Activated naive CD8-positive, alpha-beta T cell treated with anti-CD3 and anti-CD28 coated beads for 36 hours (primary cell): ENCODE results near the gene PHLPP1. TPM values are rescaled to one million over a fixed set of nuclear protein-coding genes. Genes with fewer than 3 reads are reported as not detected.
"Not testable (repeated sequence)": the region's sequence is repeated elsewhere in the genome, so short reads cannot be mapped to it uniquely, and the experiment has no call there.

Experiments used
- DNase-seq: peaks from one replicate; pipeline ENCODE4 v3.0.0; 2021
- H3K27ac Mint-ChIP-seq: one replicate; pipeline ENCODE4 v1.8.0; 2022; ENCODE audit warnings: mild to moderate bottlenecking, moderate library complexity, mixed read lengths
- H3K27me3 Mint-ChIP-seq: one replicate; pipeline ENCODE4 v1.8.0; 2022; ENCODE audit warnings: mild to moderate bottlenecking, mixed read lengths
- H3K36me3 Mint-ChIP-seq: one replicate; pipeline ENCODE4 v1.8.0; 2021; ENCODE audit warnings: mild to moderate bottlenecking, mixed read lengths
- H3K4me1 Mint-ChIP-seq: one replicate; pipeline ENCODE4 v1.8.0; 2021; ENCODE audit warnings: mixed read lengths
- H3K4me3 Mint-ChIP-seq: one replicate; pipeline ENCODE4 v1.8.0; 2022; ENCODE audit warnings: mild to moderate bottlenecking, moderate library complexity, mixed read lengths
- H3K9me3 Mint-ChIP-seq: one replicate; pipeline ENCODE4 v1.8.0; 2022; ENCODE audit warnings: mixed read lengths
- total RNA-seq, 2 experiments: library from RNA; stranded (reverse); gene quantifications; one replicate each; pipeline ENCODE4 v1.2.3, GENCODE V29; 2021

Gene PHLPP1
- total RNA-seq, 2 experiments from 2014 or later = 10.4 to 11.4 TPM

DNA sequence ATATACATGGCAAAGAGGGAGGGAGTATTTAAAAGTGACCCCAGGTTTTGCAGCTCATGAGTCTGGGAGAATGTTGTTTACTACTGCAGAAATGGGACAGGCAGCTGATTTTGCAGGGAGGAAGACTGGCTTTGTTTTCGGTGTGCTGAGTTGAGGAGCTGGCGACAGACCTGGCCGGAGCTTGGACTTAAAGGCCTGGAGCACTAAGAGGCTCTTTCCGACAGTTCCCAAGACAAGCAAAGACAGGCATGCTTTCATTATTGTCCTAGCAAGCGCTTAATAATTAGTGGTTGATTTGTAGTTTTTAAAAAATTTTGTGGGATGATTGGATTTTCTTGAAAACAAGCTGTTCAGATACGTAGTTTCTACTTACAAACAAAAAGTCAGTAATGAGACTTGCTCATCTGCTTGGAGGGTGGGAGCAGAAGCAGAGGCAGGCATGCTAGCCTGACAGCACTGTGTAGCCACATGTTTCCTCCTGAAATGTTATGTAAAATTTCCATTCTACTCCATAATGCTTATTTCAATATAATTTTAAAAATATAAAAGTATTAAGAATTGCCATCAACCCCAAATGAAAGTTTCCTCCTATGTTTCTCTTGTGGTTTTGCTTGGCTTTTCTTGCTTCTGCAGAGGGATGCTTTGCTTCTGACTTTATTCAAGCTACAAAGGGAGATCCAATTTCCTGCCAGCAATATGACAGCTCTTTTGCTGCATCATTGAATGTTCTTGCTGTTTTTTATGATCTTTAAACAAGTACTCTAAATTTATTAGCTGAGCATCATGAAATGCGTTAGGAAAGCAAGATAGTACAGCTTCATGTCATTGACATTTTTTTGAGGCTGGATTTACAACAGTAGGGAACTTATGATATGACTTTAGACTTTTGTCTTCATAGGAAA, 75.8 kb downstream of the PHLPP1 start:
- H3K4me1 Mint-ChIP-seq = peaks cover 46% of the 10 kb centered on the region
- no peak overlapping the region for H3K27ac Mint-ChIP-seq
- peaks cover 2% of the 10 kb centered on the region for H3K36me3 Mint-ChIP-seq
- no peak for DNase-seq
- no peaks in the 10 kb centered on the region for H3K9me3 Mint-ChIP-seq
- no peak overlapping the region for H3K4me3 Mint-ChIP-seq
- H3K27me3 Mint-ChIP-seq = no peaks in the 10 kb centered on the region

DNA sequence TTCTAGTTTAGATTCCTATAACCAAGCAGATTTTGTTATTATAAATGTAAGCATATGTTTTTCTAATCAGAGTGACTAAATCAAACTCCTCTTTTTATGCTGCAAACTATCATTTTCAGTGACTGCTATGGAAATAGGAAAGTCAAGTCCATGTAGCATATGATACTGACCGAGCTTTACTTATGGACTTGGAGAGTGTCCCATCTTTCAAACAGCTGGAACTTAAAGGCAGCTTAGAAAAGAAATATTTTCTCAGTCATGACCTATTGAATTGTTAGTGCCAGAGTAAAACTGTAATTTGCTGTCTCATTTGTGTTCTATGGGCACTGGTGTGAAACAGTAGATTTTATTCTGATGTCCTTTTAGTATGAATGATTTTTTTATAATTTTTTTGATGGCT, 76.7 kb downstream of the PHLPP1 start:
- H3K36me3 Mint-ChIP-seq = peaks cover 2% of the 10 kb centered on the region
- H3K4me3 Mint-ChIP-seq = no peak overlapping the region
- no peaks in the 10 kb centered on the region for H3K9me3 Mint-ChIP-seq
- no peaks in the 10 kb centered on the region for H3K27me3 Mint-ChIP-seq
- no peak overlapping the region for H3K27ac Mint-ChIP-seq
- DNase-seq = no peak
- H3K4me1 Mint-ChIP-seq = peaks cover 44% of the 10 kb centered on the region

DNA sequence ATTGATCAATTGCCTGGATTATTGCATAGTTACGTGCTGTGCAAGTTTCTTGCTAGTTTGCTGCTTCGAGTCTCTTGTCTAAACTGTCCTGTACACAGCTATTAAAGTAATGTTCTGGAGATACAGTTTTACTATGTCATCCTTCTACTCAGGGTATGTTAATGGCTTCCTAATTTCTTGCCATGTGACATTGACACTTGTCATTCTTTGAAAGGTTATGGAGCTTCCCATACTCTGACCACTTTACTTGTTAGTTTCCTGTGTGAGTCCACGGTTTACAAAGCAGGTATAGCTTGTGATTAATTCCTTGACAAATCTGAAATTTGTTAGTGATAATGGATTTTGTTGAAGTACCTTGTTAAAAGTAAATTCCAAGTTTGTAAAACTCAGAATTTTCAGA, 80.5 kb downstream of the PHLPP1 start:
- no peak for DNase-seq
- Mint-ChIP-seq H3K4me3 (no peak overlapping the region), H3K36me3 (peaks cover 2% of the 10 kb centered on the region), H3K27me3 (no peaks in the 10 kb centered on the region), H3K27ac (no peak overlapping the region), H3K4me1 (peaks cover 20% of the 10 kb centered on the region), H3K9me3 (no peaks in the 10 kb centered on the region)

DNA sequence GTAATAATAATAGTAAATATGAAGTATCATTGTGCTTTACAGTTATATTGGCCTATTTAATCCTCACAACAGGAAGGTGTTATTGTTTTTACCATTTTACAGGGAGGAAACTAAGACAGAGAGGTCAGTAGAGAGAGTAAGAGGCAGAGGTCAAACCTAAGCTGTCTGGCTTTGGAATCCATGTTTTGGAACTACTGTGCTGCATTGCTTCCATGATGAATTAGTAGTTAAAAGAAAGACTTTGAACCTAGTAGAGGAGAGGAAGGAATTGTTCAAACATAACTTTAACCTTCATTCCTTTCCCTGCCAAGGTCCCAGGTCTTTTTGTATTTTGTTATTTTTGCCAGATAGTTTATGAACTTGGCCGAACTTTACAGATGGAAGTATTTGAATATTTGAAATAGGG, 80.9 kb downstream of the PHLPP1 start:
- Mint-ChIP-seq H3K4me1 (peaks cover 17% of the 10 kb centered on the region), H3K9me3 (no peaks in the 10 kb centered on the region), H3K27ac (no peak overlapping the region), H3K27me3 (peaks cover under 1% of the 10 kb centered on the region), H3K36me3 (peaks cover 2% of the 10 kb centered on the region), H3K4me3 (no peak overlapping the region)
- DNase-seq = no peak

DNA sequence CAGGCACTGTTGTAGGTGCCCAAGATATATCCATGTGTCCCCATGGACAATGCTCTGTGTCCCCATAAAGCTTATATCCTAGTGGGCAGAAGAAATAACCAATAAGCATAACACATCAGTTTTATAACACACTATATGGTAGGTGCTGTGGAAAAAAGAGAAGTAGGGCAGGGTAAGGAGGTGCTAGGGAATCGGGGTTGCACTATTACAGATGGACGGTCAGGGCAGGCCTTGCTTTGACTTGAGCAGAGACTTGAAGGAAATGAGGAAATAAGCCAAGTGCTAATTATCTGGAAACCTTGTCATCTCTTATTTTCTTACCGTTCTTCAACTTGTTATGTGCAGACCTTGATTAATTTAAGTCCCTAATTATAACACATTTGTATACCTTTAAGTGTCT, 82.0 kb downstream of the PHLPP1 start:
- Mint-ChIP-seq H3K27ac (no peak overlapping the region), H3K27me3 (peaks cover 3% of the 10 kb centered on the region), H3K9me3 (no peaks in the 10 kb centered on the region), H3K4me1 (peaks cover 12% of the 10 kb centered on the region), H3K4me3 (no peak overlapping the region), H3K36me3 (peaks cover 2% of the 10 kb centered on the region)
- no peak for DNase-seq

DNA sequence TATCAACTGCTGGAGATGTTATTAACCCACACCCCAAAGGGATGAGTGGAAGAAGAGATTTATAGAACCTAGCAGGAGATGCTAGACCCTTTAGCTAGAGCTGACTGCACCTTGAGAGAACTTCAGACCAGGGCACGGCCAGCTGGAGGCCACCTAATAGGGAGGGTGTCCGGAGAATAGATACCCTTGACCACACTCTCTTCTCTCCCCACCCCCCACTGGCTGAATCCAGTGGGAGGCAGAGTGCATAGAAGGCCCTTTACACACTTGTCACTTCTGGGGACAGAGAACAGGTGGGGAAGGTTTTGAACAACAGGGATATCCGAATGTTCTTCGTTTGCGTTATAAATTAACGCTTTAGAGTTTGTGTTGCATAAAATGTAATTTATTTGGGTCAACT, 84.6 kb downstream of the PHLPP1 start:
- Mint-ChIP-seq H3K27ac (no peak overlapping the region), H3K27me3 (peaks cover 3% of the 10 kb centered on the region), H3K4me1 (peaks cover 12% of the 10 kb centered on the region), H3K9me3 (no peaks in the 10 kb centered on the region), H3K4me3 (no peak overlapping the region), H3K36me3 (peaks cover 2% of the 10 kb centered on the region)
- DNase-seq = no peak

DNA sequence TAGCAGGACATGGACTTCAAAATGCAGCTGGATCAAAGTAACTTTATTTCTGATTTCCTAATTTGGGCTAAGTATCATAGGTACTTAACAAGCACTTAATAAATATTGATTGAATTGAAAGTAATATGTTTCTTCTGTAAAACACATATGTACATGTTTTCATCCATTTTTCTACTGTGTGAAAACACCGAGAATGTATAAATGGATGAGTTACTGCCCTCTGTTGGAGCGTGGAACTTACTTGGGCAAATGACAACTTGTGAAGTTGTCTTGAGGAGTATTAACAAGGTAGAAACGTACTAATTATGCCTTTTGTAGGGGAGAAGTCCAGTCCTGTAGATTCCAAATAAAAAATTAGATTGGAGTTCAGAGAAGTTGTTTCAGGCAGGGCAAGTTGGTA, 87.2 kb downstream of the PHLPP1 start:
- Mint-ChIP-seq H3K27ac (no peak overlapping the region), H3K27me3 (peaks cover 3% of the 10 kb centered on the region), H3K4me1 (peaks cover 2% of the 10 kb centered on the region), H3K9me3 (no peaks in the 10 kb centered on the region), H3K36me3 (no peaks in the 10 kb centered on the region), H3K4me3 (no peak overlapping the region)
- DNase-seq = no peak

DNA sequence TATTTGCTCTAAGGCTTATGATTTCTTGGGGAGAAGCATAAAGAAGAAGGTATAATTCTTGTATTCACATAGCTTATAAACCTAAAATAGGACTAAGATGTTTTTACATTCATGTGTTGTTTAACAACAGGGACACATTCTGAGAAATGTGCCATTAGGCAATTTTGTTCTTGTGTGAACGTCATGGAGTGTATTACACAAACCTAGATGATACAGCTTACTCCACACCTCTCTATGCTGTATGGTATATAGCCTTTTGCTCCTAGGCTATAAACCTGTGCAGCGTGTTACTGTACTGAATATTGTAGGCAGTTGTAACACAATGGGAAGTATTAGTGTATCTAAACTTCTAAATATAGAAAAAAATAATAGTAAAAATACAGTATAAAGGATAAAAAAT, 92.1 kb downstream of the PHLPP1 start:
- Mint-ChIP-seq H3K4me3 (no peak overlapping the region), H3K4me1 (peaks cover under 1% of the 10 kb centered on the region), H3K27me3 (no peaks in the 10 kb centered on the region), H3K27ac (no peak overlapping the region), H3K36me3 (peaks cover 4% of the 10 kb centered on the region), H3K9me3 (no peaks in the 10 kb centered on the region)
- no peak for DNase-seq

DNA sequence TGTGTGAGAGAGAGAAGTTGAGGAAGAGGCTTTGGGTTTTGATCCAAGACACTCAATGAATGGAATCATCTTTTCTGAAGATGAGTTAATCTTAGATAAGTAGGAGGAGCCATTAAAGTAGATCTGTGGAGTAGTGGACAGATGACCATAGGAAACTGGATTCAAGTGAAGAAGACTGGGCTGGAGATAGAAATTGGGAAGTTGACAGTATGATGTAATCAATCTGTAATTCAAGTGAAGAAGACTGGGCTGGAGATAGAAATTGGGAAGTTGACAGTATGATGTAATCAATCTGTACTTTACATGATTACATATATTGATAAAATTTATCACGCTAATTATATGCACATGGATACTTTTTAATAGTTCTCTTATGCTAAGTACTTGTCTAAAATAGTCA, 92.8 kb downstream of the PHLPP1 start:
- Mint-ChIP-seq H3K4me1 (peaks cover 7% of the 10 kb centered on the region), H3K27ac (no peak overlapping the region), H3K27me3 (no peaks in the 10 kb centered on the region), H3K9me3 (no peaks in the 10 kb centered on the region), H3K36me3 (peaks cover 4% of the 10 kb centered on the region), H3K4me3 (no peak overlapping the region)
- no peak for DNase-seq

DNA sequence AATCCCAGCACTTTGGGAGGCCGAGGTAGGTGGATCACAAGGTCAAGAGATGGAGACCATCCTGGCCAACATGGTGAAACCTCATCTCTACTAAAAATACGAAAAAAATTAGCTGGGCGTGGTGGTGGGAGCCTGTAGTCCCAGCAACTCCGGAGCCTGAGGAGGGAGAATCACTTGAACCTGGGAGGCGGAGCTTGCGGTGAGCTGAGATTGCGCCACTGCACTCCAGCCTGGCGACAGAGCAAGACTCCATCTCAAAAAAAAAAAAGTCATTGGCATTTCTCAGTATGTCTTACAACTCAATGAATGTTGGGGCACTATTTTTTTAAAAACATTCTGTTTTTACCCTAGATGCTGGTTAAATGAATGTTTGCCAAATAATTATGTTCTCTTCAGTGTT, 94.1 kb downstream of the PHLPP1 start:
- H3K27me3 Mint-ChIP-seq, H3K9me3 Mint-ChIP-seq, H3K36me3 Mint-ChIP-seq, H3K27ac Mint-ChIP-seq, H3K4me1 Mint-ChIP-seq, H3K4me3 Mint-ChIP-seq, DNase-seq: not testable (repeated sequence)

DNA sequence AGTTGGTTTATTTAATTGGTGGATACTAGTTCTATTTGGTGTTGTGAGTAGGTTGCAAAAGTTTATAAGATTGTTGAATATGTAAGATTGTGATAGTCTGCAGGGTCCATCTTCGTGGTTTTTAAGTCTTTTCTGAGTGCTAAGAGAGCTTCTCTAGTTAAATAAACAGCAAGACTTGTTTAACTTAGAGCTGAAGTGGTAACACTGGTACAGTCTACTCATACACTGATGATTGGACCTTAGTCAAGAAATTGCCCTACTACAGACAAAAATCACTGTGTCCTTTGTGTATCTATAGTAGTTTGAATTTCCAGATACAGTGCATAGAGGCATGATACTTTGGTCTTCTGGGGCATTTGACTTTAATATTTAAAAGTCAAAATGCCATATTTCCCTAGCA, 94.6 kb downstream of the PHLPP1 start:
- Mint-ChIP-seq H3K9me3 (no peaks in the 10 kb centered on the region), H3K27ac (no peak overlapping the region), H3K36me3 (peaks cover 4% of the 10 kb centered on the region), H3K4me1 (peaks cover 8% of the 10 kb centered on the region), H3K27me3 (no peaks in the 10 kb centered on the region), H3K4me3 (no peak overlapping the region)
- no peak for DNase-seq

DNA sequence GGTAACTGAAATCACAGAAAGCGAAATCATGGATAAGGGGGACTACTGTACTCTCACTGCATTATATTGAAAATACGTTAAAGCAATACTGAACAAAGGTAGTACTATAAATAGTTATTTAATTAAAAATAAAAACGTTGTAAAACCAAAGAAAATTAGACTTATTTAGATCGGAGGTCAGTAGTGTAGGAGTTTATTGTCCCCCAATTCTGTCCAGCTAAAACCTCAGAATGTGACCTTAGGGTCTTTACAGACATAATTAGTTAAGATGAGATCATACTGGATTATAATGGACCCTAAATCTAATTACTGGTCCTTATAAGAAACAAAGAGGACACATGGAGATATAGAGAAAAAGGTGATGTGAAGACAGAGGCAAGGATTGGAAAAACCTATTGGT, 95.3 kb downstream of the PHLPP1 start:
- Mint-ChIP-seq H3K27me3 (no peaks in the 10 kb centered on the region), H3K9me3 (no peaks in the 10 kb centered on the region), H3K27ac (no peak overlapping the region), H3K36me3 (peaks cover 4% of the 10 kb centered on the region), H3K4me1 (peaks cover 8% of the 10 kb centered on the region), H3K4me3 (no peak overlapping the region)
- no peak for DNase-seq

DNA sequence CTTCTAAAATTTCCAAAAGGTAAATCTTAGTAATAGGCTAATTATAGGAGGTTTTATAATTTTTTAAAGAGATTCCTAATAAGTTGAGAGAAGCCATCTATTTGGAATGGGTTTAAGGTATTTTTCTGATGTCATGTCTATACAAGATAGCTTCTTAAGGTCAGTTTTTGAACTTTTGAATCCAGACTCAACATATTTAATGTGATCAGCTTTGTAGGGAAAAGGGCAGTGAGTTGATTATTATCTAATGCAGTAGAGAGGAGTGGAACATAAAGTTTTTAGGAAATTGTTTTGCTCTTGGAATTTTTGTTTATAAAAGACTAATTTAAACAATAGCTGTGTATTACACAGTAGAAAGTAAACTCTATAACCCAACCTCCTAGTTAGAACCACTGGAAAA, 96.3 kb downstream of the PHLPP1 start:
- H3K9me3 Mint-ChIP-seq = no peaks in the 10 kb centered on the region
- H3K4me1 Mint-ChIP-seq = peaks cover 8% of the 10 kb centered on the region
- no peak overlapping the region for H3K4me3 Mint-ChIP-seq
- peaks cover 4% of the 10 kb centered on the region for H3K36me3 Mint-ChIP-seq
- no peak for DNase-seq
- H3K27me3 Mint-ChIP-seq = no peaks in the 10 kb centered on the region
- no peak overlapping the region for H3K27ac Mint-ChIP-seq

DNA sequence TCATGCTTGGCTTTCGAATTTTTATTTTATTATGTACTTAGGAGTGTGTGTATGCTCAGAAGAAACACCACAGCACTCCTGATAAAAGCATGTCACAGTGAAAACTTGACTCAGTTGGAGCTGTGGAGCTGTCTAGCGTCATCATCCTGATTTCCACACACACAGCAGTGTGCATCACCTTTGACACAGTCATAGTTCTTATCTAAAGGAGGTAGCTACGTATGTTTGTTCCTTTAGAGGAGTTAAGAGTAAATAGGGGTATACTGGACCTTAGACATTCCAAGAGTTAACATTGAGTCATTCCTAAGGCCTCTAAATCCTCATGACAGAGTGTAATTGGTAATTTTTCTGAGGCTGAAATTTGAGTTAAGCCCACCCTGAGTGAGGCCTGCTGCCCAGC, 96.9 kb downstream of the PHLPP1 start:
- Mint-ChIP-seq H3K4me1 (peaks cover 8% of the 10 kb centered on the region), H3K27ac (no peak overlapping the region), H3K4me3 (no peak overlapping the region)

DNA sequence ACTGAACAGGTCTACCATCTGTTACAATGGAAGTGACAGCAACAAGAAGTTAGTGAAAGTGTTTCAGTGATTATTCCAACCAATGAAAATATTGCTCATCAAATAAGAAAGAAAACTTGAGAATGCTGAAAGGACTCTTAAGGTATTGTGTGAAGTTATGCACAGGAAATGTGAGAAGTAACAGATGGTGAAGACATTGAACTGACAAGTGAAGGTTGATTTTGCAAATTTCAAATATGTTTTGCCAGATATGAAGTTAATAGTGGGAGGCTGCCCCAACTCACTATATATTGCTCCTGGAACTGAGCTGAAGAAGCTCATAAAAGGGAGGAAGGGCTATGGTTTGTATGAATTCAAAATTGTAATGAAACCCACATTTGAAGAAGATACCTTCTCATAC, 97.5 kb downstream of the PHLPP1 start:
- peaks cover 5% of the 10 kb centered on the region for H3K36me3 Mint-ChIP-seq
- no peak overlapping the region for H3K4me3 Mint-ChIP-seq
- H3K27me3 Mint-ChIP-seq = no peaks in the 10 kb centered on the region
- no peak overlapping the region for H3K27ac Mint-ChIP-seq
- H3K9me3 Mint-ChIP-seq = no peaks in the 10 kb centered on the region
- peaks cover 8% of the 10 kb centered on the region for H3K4me1 Mint-ChIP-seq
- DNase-seq = no peak

More for the DNA sequence above, 96.9 kb downstream of the PHLPP1 start:
- H3K36me3 Mint-ChIP-seq = peaks cover 6% of the 10 kb centered on the region
- H3K9me3 Mint-ChIP-seq = no peaks in the 10 kb centered on the region
- no peaks in the 10 kb centered on the region for H3K27me3 Mint-ChIP-seq
- DNase-seq = no peak

DNA sequence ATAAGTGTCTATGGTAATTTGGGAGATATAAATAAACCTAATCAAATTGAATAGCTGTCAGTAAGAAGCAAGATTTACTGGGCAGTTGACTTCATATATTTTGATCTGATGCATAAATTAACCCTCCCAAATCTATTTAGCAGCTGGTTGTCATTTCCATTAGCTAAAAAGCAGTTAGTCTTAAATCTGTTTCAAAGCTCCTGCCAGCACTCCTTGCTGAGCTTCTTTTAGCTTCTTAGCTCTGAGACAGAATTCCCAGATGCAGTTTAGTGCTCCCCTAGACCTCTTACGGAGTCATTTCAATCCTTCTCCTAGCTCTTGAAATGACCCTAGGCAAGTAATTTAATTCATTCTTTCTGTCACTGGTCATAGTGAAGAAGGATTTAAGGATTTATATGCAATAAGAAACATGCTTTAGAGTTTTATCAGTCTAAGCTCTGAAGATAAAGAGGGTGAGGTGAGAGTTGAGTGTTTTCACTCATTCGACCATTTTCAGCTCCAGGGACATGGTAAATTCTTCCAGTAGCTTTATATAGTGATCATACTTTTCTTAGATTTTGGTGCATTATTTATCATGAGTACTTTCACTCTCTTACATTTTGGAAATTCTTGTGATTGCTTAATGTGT, 98.9 kb downstream of the PHLPP1 start:
- Mint-ChIP-seq H3K36me3 (peaks cover 2% of the 10 kb centered on the region), H3K4me3 (no peak overlapping the region), H3K4me1 (peaks cover 8% of the 10 kb centered on the region), H3K27me3 (no peaks in the 10 kb centered on the region), H3K27ac (no peak overlapping the region), H3K9me3 (no peaks in the 10 kb centered on the region)
- DNase-seq = no peak
